MM.1S (cell line): ENCODE results near the gene TULP4.

Source experiments
- DNase-seq: peaks from one replicate; pipeline ENCODE4 v3.0.0-alpha.2; 2015
- H2AFZ ChIP-seq: fragments of 300-600 bp; sonication (generic); 2 replicates; pipeline ENCODE4 v1.6.0; 2016; ENCODE audit warnings: antibody characterized with exemption, low read length
- H3F3A ChIP-seq: fragments of 300-600 bp; sonication (generic); 2 replicates; pipeline ENCODE4 v1.6.1; 2016; ENCODE audit warnings: mild to moderate bottlenecking, antibody characterized with exemption, low read length, moderate library complexity, mixed read lengths; ENCODE audit not compliant: insufficient read depth
- H3K27ac ChIP-seq: fragments of 300-600 bp; sonication (generic); 2 replicates; pipeline ENCODE4 v1.5.1; 2016; ENCODE audit warnings: mild to moderate bottlenecking, low read length
- H3K27me3 ChIP-seq: fragments of 300-600 bp; sonication (generic); replicated peaks from 2 replicates; pipeline ENCODE4 v1.6.0; 2016; ENCODE audit warnings: low read length; ENCODE audit not compliant: insufficient read depth
- H3K36me3 ChIP-seq: fragments of 300-600 bp; sonication (generic); replicated peaks from 2 replicates; pipeline ENCODE4 v1.6.1; 2016; ENCODE audit warnings: mild to moderate bottlenecking, low read length, mixed read lengths; ENCODE audit not compliant: insufficient read depth
- H3K4me1 ChIP-seq: fragments of 300-600 bp; sonication (generic); 2 replicates; pipeline ENCODE4 v1.6.1; 2016; ENCODE audit warnings: low read length, mixed read lengths
- H3K4me2 ChIP-seq: fragments of 300-600 bp; sonication (generic); 2 replicates; pipeline ENCODE4 v1.6.0; 2016; ENCODE audit warnings: low read depth, low read length
- H3K4me3 ChIP-seq: fragments of 300-600 bp; sonication (generic); 2 replicates; pipeline ENCODE4 v1.5.1; 2016; ENCODE audit warnings: low read length, mixed read lengths
- H3K79me2 ChIP-seq: fragments of 300-600 bp; sonication (generic); 2 replicates; pipeline ENCODE4 v1.6.1; 2016; ENCODE audit warnings: mixed run types, low read length, mixed read lengths
- H3K9ac ChIP-seq: fragments of 300-600 bp; sonication (generic); 2 replicates; pipeline ENCODE4 v1.6.1; 2016; ENCODE audit warnings: low read length, mixed read lengths
- H3K9me2 ChIP-seq: fragments of 300-600 bp; sonication (generic); replicated peaks from 2 replicates; pipeline ENCODE4 v1.6.1; 2016; ENCODE audit warnings: mild to moderate bottlenecking, low read length, mixed read lengths; ENCODE audit not compliant: insufficient read depth
- H3K9me3 ChIP-seq: fragments of 300-600 bp; sonication (generic); replicated peaks from 2 replicates; pipeline ENCODE4 v1.6.1; 2016; ENCODE audit warnings: mild to moderate bottlenecking, low read length, mixed read lengths; ENCODE audit not compliant: insufficient read depth
- H4K20me1 ChIP-seq: fragments of 300-600 bp; sonication (generic); 2 replicates; pipeline ENCODE4 v1.6.1; 2016; ENCODE audit warnings: mild to moderate bottlenecking, low read length, moderate library complexity, mixed read lengths; ENCODE audit not compliant: insufficient read depth
- EZH2 ChIP-seq: fragments of 300-600 bp; sonication (generic); optimal IDR thresholded peaks from 2 replicates; pipeline ENCODE3; 2017; ENCODE audit warnings: low read depth, mild to moderate bottlenecking, antibody characterized with exemption, low read length, mixed read lengths
- EZH2phosphoT487 ChIP-seq: fragments of 300-600 bp; sonication (generic); IDR thresholded peaks from 2 replicates; pipeline ENCODE4 v1.6.1; 2018; ENCODE audit warnings: antibody characterized with exemption, low read length
- TF ChIP-seq, protein P1 (sequence below): fragments of 300-600 bp; sonication (generic); IDR thresholded peaks from 2 replicates; pipeline ENCODE4 v1.5.1; 2016; ENCODE audit warnings: antibody characterized with exemption, low read length, mixed read lengths

TULP4 gene

DNA sequence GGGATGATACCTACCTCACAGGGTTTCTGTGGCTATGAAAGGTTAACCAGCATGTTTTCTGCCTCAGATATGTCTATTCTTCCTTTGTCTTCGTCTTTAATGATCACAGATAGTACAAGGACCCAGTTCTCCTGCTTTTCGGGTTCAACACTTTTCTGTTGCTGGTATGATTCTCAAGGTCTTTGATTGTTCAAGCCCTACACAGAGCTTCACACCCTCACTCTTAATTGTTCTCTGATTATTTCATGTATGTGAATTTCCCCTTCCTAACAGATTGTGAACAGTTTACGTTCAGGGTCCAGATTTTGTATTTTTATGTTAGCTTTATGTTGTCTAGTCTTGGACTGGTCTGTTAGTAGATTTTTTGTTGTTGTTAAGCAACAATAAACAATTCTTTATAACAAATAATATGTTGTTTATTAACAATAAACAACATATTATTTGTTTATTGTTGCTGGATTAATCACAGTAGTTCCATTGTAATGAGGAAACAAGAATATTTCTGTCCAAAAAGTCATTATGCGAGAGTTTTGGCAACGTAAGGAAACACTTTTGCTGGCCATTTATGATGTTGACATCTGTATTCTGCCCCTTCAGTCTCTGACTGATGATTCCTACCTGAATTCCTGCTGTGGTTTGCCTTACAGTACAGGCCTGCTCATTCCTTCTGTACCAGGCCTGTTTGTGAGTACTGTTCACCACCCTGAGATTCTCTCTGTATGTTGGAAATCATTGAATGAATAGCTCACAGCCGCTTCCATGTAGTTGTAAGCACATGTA is 27.2 kb upstream of the TULP4 start:
- peak overlapping the region; percentile 71 for H3K9ac ChIP-seq
- no peaks in the 10 kb centered on the region for H3K36me3 ChIP-seq
- no peaks in the 10 kb centered on the region for H3K27me3 ChIP-seq
- H3K79me2 ChIP-seq, result no peaks in the 10 kb centered on the region
- no peak overlapping the region for H2AFZ ChIP-seq
- TF ChIP-seq EZH2phosphoT487, result no peak
- TF ChIP-seq EZH2, result no peak
- TF ChIP-seq, protein P1, sequence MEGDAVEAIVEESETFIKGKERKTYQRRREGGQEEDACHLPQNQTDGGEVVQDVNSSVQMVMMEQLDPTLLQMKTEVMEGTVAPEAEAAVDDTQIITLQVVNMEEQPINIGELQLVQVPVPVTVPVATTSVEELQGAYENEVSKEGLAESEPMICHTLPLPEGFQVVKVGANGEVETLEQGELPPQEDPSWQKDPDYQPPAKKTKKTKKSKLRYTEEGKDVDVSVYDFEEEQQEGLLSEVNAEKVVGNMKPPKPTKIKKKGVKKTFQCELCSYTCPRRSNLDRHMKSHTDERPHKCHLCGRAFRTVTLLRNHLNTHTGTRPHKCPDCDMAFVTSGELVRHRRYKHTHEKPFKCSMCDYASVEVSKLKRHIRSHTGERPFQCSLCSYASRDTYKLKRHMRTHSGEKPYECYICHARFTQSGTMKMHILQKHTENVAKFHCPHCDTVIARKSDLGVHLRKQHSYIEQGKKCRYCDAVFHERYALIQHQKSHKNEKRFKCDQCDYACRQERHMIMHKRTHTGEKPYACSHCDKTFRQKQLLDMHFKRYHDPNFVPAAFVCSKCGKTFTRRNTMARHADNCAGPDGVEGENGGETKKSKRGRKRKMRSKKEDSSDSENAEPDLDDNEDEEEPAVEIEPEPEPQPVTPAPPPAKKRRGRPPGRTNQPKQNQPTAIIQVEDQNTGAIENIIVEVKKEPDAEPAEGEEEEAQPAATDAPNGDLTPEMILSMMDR, result no peak
- peak overlapping the region; percentile 94 for H3K27ac ChIP-seq
- peaks cover 38% of the 10 kb centered on the region for H3K4me1 ChIP-seq
- peaks cover 21% of the 10 kb centered on the region for H3F3A ChIP-seq
- no peak for DNase-seq
- no peaks in the 10 kb centered on the region for H3K9me2 ChIP-seq
- no peaks in the 10 kb centered on the region for H3K9me3 ChIP-seq
- peak overlapping the region; percentile 76 for H3K4me2 ChIP-seq
- no peaks in the 10 kb centered on the region for H4K20me1 ChIP-seq
- H3K4me3 ChIP-seq, result peak overlapping the region; percentile 44; the same call in 1 of the 2 replicates

DNA sequence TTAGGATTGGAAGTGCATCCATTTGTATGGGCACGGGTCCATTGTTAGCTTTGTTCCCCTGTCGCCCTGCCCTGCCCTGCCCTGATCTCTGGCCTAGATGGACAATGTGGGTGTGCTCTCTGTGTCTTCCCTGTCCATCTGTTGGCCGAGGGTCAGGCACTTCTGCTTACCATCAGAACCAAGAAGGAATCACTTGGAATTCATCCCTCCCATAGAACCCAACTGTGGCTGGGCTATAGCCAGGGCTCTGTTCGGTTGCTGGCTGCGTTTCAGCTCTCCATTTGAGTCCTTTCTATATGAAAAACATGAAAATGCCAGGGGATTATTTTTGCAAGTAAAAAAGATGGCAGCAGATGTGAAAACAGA is 26.6 kb upstream of the TULP4 start:
- Histone ChIP-seq H3K4me2 (no peak overlapping the region), H3K9me2 (no peaks in the 10 kb centered on the region), H4K20me1 (no peaks in the 10 kb centered on the region), H3K36me3 (no peaks in the 10 kb centered on the region), H3K27ac (no peak overlapping the region), H3K9me3 (no peaks in the 10 kb centered on the region), H2AFZ (no peak overlapping the region), H3K9ac (no peak overlapping the region), H3K79me2 (no peaks in the 10 kb centered on the region), H3F3A (peaks cover 26% of the 10 kb centered on the region), H3K27me3 (no peaks in the 10 kb centered on the region), H3K4me1 (peaks cover 38% of the 10 kb centered on the region), H3K4me3 (no peak overlapping the region)
- DNase-seq, result no peak
- TF ChIP-seq, protein P1, result no peak
- TF ChIP-seq EZH2phosphoT487 (no peak), EZH2 (no peak)

DNA sequence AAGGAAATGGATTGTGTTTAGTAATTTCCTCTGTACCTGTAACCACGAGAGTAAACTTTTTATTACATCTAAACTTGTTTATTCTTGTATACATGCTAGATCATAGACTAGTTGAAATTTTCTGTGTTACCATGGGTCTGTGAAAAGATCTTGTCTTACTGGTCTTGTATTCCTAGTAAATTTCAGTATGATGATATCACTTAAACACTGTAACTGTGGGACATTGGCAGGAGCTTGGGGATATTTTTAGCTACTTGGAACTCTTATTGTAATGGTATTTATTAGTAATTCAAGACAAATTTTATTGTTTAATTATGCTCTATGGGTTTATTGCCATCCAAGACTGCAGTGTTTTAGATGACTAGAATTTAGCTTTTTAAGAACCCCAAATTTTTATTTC is 25.9 kb upstream of the TULP4 start:
- H3K27me3 ChIP-seq, result no peaks in the 10 kb centered on the region
- no peaks in the 10 kb centered on the region for H4K20me1 ChIP-seq
- H3K4me2 ChIP-seq, result no peak overlapping the region
- H3K4me3 ChIP-seq, result no peak overlapping the region
- no peak overlapping the region for H3K27ac ChIP-seq
- H3K79me2 ChIP-seq, result peaks cover 3% of the 10 kb centered on the region; the same call in 1 of the 2 replicates
- H3K9me2 ChIP-seq, result no peaks in the 10 kb centered on the region
- H2AFZ ChIP-seq, result no peak overlapping the region
- H3F3A ChIP-seq, result peaks cover 31% of the 10 kb centered on the region
- no peak for DNase-seq
- H3K36me3 ChIP-seq, result no peaks in the 10 kb centered on the region
- H3K4me1 ChIP-seq, result peaks cover 38% of the 10 kb centered on the region
- H3K9ac ChIP-seq, result no peak overlapping the region
- no peaks in the 10 kb centered on the region for H3K9me3 ChIP-seq
- TF ChIP-seq, protein P1, result no peak
- TF ChIP-seq EZH2 (no peak), EZH2phosphoT487 (no peak)
